Activated gamma-delta T cell treated with anti-CD3 and anti-CD28 coated beads, Interleukin-2, amount 50 U/mL, for 16 hours (primary cell): Measurements from ENCODE around the gene SNORC.
"Not testable (repeated sequence)": the region's sequence is repeated elsewhere in the genome, so short reads cannot be mapped to it uniquely, and the experiment has no call there.

Experiments
- DNase-seq: peaks from one replicate; pipeline ENCODE4 v3.0.0-alpha.2; 2020; ENCODE audit warnings: low read depth

The SNORC gene

DNA sequence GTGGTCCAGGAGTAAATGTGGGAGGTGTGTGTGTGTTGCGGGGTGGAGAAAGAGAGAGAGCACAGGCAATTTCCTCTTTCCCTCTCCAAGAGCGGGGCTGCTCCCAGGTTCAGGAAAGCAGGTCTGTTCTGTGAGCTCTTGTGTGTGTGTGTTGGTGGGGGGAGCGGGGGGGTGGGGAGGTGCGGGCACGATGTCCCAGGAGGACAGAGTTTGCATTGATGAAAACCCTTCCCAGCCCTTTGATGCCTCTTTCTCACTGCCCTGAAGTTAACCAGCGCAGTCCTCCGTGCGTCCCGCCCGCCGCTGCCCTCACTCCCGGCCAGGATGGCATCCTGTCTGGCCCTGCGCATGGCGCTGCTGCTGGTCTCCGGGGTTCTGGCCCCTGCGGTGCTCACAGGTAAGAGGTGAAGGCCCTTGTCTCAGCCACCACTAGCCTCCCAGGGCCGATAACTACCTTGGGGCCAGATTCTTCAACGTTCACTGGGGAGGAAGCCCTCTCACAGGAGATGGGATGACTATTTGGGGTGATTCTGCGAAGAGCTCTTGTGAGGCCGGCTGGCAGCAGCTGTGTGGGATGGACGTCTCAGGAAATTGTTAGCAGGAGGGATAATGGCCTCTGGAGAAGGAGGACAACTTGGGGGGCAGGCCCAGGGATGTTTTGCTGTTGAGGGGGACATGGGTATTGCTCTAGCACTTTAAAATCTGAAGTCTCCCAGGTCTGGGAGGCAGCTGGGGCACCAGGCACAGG is at the start of gene SNORC:
TSS of gene SNORC (plus strand) at position 247 of the 748 bp plus-strand sequence. CDS start at position 325, 78 bp downstream.
- no peak for DNase-seq

GRCh38 chr2:232829988-232830387 is 40.1 kb upstream of the SNORC start:
- DNase-seq = no peak

- no peak for DNase-seq
Observed at GRCh38 chr2:232831496-232831895, 38.6 kb upstream of the SNORC start.

DNA sequence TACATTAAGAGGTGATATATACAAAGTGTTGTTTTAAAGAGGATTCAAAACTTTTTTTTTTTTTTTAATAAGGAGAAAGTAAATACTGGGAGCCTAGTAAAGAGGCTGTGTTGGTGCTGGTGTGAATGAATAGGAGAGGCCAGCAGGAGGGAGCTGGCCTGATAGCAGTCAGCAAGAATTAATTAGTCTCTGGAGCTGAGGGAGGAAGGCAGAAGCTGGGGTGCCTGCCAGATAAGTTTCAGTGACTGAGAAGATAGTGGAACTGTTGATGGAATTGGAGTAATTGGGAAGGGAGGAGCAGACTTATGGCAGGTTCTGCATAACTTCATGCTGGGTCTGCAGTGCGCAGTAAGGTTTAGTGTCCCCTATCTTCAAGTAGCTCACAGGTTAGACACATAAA is 36.2 kb upstream of the SNORC start:
- DNase-seq = no peak

DNA sequence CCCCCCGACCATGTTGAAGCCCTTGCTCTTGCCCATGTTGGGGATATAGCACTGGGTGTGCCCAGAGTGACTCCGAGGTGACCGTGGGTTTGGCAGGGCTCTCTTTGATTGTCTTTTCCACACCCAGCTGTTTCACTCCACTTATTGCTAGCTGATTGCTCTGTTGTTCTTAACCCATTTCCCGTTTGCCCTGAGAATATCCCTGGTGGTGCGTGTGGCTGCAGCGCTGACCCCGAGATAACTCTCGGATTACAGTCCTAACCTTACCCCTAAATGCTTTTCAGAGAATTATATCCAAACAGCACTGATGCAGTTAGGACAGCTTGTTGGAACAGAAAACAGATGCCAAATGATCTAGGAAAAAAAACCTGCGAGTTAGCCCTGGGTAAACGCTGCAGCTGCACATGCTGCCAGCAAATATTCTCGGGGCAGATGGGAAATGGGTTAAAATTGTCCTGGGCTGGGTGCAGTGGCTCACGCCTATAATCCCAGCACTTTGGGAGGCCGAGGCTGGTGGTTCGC is 34.3 kb upstream of the SNORC start:
- DNase-seq = no peak

GRCh38 chr2:232836934-232837333 is 33.1 kb upstream of the SNORC start:
- DNase-seq = no peak

DNA sequence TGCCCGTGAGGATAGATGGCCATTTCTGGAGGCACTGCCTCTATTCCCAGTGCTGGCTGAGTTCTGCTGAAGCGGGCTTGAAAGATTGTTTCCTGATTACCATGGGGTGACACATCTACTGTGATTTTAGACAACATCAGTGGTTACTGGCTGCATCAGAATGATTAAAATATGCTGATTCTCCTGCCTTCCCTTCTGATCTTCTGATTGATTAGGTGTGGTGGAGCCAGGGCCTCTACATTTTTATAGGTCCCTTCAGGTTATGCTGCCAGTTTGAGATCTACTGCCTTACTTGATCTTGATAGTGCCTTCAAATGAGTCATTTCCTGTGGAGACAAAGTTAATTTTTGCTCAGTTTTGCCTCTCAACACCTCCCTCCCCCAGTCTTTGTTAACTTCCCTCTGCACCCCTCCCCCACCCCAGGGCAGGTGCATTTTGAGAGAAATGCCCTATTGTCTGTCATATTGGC is 31.6 kb upstream of the SNORC start:
- peak; percentile 46 for DNase-seq

GRCh38 chr2:232839411-232840079 is 30.5 kb upstream of the SNORC start:
- no peak for DNase-seq

DNA sequence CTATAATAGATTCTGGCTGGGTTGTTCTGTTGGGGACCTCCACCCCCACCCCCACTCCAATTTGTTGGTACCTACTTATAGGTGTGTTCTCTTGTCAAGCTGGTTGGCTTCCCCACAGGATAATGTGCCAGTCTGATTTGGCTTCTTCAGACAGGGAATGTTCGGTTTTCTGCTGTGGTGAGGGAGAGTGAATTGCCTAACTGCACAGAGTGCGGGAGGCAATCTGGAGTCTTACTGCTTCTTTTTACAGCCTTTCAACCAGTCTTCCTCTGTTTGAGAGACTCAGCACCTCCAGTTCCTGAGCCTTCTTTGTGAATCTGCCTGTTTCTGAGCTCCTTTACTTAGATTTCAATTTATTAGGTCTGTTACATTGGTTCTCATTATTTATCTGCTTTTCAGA is 27.4 kb upstream of the SNORC start:
- no peak for DNase-seq

DNA sequence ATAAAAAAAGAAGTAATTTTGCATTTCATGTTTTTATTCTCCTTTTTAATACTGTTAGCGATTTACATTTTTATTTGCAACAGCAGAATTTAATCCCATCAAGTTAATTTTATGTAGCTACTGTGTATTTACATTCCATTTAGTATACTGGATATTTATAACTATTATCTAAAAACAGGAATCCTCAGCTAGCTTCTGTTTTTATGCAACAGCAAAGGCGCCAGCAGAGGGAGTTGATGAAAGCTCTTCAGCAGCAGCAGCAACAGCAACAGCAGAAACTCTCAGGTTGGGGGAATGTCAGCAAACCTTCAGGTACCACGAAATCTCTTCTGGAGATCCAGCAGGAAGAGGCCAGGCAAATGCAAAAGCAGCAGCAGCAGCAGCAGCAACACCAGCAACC is 26.2 kb upstream of the SNORC start:
- DNase-seq = no peak

- no peak for DNase-seq
Observed at GRCh38 chr2:232846055-232846454, 24.0 kb upstream of the SNORC start.

GRCh38 chr2:232850039-232850438 is 20.0 kb upstream of the SNORC start:
- no peak for DNase-seq

DNA sequence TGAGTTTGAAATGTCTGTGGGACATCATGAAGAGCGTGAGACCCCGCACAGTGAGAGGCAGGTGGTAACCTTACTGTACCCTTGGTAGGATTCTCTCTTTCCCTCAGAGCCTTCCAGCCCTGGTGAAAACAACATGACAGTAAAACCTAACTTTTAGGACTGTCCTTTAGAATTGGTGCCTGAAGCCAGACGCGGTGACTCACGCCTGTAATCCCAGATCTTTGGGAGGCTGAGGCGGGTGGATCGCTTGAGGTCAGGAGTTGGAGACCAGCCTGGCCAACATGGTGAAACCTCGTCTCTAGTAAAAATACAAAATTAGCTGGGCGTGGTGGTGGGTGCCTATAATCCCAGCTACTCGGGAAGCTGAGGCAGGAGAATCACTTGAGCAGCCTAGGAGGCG is 18.0 kb upstream of the SNORC start:
- DNase-seq = not testable (repeated sequence)

DNA sequence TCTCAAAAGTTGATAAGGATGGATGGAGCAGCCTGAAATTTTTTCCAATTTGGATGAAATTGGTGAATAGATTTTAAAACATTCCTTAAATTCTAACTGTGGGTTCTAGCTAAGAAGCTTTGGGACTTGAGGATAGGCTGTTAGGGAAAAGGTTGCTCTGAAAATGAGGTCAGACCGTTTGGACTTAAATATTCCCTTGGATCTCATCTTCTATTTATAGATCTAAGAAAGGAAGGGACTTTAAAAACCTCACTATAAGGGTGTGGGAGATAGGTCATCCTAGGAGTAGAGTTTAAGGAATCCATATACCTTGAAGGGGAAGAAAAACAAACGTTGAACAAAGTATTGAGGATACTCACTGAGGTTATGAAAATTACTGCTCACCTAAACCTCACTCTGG is 17.4 kb upstream of the SNORC start:
- no peak for DNase-seq

GRCh38 chr2:232854082-232854481 is 16.0 kb upstream of the SNORC start:
- no peak for DNase-seq

GRCh38 chr2:232857158-232857563 is 12.9 kb upstream of the SNORC start:
- DNase-seq = no peak

GRCh38 chr2:232859385-232859916 is 10.6 kb upstream of the SNORC start:
- no peak for DNase-seq

GRCh38 chr2:232860593-232861241 is 9.3 kb upstream of the SNORC start:
- no peak for DNase-seq

GRCh38 chr2:232861353-232861752 is 8.7 kb upstream of the SNORC start:
- DNase-seq = no peak

DNA sequence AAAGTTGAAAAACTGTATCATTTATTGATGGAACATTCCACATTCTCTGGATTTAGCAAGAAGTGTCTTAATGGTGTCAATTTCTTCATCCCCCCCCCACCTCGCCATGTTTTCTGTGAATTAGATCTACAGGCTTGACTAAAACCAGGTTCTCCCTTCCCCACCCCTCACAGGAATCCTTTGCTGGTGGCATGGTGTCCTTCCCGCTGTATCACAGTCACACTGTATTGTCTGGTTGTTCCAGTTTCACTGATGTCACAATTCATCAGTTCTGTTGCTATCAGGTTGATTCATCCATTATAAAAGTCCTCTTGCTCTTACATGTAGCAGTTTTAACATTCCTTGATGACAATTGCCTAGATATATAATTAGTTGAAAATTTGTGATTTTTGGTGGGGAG is 6.1 kb upstream of the SNORC start:
- no peak for DNase-seq

DNA sequence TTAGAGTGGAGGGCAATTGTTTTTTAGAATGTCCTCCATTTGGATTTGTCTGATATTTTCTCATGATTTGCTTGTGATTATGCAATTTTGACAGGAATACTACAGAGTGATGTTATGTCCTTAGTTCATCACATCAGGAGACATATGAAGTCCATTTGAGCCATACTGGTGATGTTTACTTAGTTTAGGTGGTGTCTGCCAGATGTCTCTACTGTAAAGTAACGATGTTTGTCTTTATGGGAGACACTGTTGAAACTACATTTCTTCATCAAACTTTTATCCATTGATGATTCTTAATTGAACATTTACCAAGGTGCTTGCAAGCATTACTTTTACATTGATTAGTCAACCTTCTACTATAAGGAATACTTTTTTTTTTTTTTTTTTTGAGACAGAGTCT is 4.9 kb upstream of the SNORC start:
- no peak for DNase-seq

GRCh38 chr2:232866104-232866503 is 4.0 kb upstream of the SNORC start:
- DNase-seq = no peak
